Measurements from ENCODE around the gene BLM. TPM values are rescaled to one million over a fixed set of nuclear protein-coding genes. Genes with fewer than 3 reads are reported as not detected.

Gene BLM
- total RNA-seq, 1 donor from 2014 or later = 64.3 TPM

DNA sequence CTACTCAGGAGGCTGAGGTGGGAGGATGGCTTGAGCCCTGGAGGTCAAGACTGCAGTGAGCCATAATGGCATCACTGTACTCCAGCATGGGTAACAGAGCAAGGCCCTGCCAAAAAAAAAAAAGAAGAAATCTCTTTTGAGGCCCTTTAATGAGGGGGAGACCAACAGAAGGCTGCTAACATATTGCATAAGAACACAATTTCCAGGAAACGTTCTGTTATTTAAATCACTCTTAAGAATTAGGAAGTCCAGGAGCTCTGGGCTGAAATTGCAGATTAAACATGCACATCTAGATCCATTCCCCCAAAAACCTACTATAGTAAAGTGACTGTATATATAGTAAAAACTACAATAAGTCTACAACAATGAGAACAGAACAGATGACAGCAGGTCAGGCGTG is 16.1 kb upstream of the BLM start:
- no peaks in the 10 kb centered on the region for H3K27me3 Mint-ChIP-seq (ENCODE audit: insufficient read depth)
- peaks cover 19% of the 10 kb centered on the region for H3K36me3 Mint-ChIP-seq (ENCODE audit: low read depth)
- intact Hi-C loops (cut with micrococcal nuclease) = no loop called here
- H3K4me3 Mint-ChIP-seq = no peak overlapping the region
- no peak overlapping the region for H3K27ac Mint-ChIP-seq
- H3K4me1 Mint-ChIP-seq (ENCODE audit: low read depth) = peaks cover 23% of the 10 kb centered on the region
- H3K9me3 Mint-ChIP-seq = peaks cover 18% of the 10 kb centered on the region
- no peak for DNase-seq (ENCODE audit: low spot score)

DNA sequence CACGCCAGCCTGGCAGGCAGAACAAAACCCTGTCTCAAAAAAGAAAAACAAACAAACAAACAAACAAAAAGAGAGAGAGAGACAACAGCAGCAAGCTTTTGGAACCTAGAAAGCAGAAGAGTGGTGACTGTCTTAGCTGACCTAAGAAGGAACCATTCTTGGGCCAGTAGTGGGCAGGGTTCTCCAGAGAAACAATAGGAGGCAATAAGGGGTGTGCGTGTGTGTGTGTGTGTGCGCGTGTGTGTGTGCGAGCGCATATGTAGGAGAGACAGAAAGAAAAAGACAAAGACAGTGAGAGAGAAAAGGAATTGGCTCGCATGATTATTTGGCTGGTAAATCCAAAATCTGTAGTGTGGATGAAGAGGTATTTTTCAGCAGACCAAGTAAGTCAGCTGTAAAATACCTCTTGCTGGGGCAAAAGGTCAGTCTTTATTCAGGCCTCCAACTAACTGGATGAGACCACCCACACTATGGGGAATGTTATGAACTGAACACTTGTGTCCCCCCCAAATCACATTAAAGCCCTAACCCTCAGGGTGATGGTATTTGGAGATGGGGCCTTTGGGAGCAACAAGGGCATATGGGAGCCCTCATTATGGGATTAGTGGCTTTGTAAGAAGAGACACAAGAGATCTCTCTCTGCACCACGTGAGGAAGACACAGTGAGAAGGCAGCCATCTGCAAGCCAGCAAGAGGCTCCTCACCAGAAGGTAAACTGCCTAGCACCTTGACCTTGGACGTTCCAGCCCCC is 15.1 kb upstream of the BLM start:
- Mint-ChIP-seq H3K4me3 (no peak overlapping the region), H3K27ac (no peak overlapping the region), H3K27me3 (ENCODE audit: insufficient read depth) (no peaks in the 10 kb centered on the region), H3K36me3 (ENCODE audit: low read depth) (peaks cover 21% of the 10 kb centered on the region), H3K9me3 (peaks cover 18% of the 10 kb centered on the region), H3K4me1 (ENCODE audit: low read depth) (peaks cover 15% of the 10 kb centered on the region)
- DNase-seq (ENCODE audit: low spot score) = no peak
- intact Hi-C loops (cut with micrococcal nuclease) = no loop called here

DNA sequence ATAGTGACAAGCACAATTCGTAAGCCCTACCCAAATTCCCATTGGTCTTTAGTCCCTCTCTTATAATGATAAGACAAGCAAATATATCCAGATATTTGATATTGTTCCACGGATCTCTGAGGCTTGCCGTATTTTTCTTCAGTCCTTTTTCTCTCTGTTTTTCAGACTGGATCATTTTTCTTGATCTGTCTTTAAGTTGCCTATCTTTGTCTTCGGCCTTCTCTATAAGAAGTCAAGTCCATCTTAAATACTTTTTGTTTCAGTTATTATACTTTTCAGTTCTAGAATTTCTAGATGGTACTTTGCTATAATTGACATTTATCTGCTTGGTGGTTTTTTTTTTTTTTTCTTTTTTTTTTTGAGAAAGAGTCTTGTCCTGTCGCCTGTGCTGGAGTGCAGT is 13.7 kb upstream of the BLM start:
- Mint-ChIP-seq H3K4me3 (no peak overlapping the region), H3K4me1 (ENCODE audit: low read depth) (peaks cover 9% of the 10 kb centered on the region), H3K9me3 (peaks cover 18% of the 10 kb centered on the region), H3K27me3 (ENCODE audit: insufficient read depth) (no peaks in the 10 kb centered on the region), H3K36me3 (ENCODE audit: low read depth) (peaks cover 21% of the 10 kb centered on the region), H3K27ac (no peak overlapping the region)
- intact Hi-C loops (cut with micrococcal nuclease) = no loop called here
- DNase-seq (ENCODE audit: low spot score) = no peak

DNA sequence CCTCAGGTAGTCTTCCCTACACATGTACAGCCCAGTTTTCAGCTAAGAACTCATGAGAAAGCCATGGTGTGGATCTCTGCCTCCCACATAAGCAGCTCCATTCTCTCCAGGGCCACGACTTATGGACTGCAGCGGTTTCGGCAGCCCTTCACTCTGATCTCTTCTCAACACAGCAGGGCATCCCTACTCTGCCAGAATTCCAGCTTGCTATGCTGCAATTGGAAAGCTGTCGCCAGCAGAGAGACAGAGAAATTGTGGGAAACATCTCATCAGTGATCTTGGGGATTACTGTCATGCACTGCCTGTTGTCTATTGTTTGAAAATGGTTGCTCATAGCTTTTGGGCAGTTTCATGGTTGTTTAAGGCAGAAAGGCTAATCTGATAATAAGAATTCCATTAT is 11.9 kb upstream of the BLM start:
- Mint-ChIP-seq H3K27me3 (ENCODE audit: insufficient read depth) (no peaks in the 10 kb centered on the region), H3K36me3 (ENCODE audit: low read depth) (peaks cover 19% of the 10 kb centered on the region), H3K4me1 (ENCODE audit: low read depth) (no peaks in the 10 kb centered on the region), H3K4me3 (no peak overlapping the region), H3K27ac (no peak overlapping the region), H3K9me3 (peaks cover 18% of the 10 kb centered on the region)
- DNase-seq (ENCODE audit: low spot score) = no peak
- intact Hi-C loops (cut with micrococcal nuclease) = no loop called here

DNA sequence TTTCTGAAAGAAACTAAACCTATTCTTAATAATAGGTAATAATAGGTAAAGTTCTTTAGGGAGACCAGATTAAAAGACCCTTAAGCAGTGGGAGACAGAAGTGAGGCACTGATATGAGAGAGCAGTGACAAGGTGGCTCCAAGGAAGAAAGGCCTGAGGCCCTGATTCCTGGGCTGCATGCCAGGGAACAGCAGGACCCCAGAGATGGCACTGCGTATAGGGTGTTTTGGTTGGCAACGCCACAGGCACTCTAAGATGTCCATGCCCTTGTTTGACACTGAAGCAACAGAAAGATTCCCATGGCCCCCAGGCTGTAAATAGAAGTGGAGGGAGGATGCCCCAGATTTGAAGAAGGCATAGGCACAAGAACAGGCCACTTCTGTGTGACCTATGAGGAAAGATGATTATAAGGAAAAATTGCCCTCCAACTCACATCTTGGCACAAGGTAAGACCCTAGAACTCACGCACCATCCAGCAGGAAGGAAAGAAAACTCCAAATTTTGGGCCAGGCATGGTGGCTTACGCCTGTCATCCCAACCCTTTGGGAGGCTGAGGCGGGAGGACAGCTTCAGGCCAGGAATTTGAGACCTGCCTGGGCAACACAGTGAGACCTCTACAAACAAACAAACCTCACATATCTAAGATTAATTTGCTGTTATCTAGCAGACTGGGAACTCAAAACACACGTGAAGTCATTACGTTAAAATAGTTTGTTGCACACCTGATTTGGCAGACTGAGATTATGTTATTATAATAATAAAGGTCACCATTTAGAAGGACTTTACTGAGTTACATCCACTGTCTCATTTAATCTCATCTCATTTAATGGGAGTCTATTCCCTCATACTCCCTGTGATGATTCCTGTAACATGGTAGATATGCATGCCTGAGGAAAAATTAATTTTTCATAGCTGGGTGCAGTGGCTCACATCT is 10.5 kb upstream of the BLM start:
- Mint-ChIP-seq H3K4me3 (no peak overlapping the region), H3K27ac (no peak overlapping the region), H3K9me3 (peaks cover 17% of the 10 kb centered on the region), H3K4me1 (ENCODE audit: low read depth) (peaks cover 11% of the 10 kb centered on the region), H3K27me3 (ENCODE audit: insufficient read depth) (no peaks in the 10 kb centered on the region), H3K36me3 (ENCODE audit: low read depth) (peaks cover 20% of the 10 kb centered on the region)
- DNase-seq (ENCODE audit: low spot score) = no peak
- intact Hi-C loops (cut with micrococcal nuclease) = no loop called here

DNA sequence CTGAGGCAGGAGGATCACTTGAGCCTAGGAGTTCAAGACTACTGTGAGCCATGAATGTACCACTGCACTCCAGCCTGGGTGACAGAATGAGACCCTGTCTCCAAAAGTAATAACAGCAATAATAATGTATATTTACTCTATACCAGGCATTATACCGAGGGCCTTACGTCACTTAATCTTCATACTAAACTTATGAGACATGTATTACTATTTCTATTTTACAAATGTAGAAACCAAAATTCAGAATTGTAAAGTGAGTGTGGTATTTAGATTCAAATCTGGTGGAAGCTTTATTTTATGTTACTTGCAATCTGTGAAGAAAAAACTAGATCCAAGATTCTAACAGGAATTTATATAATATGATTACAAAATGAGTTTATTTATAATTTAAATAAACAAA is 9.7 kb upstream of the BLM start:
- Mint-ChIP-seq H3K27ac (no peak overlapping the region), H3K27me3 (ENCODE audit: insufficient read depth) (no peaks in the 10 kb centered on the region), H3K9me3 (peaks cover 12% of the 10 kb centered on the region), H3K4me3 (no peak overlapping the region), H3K4me1 (ENCODE audit: low read depth) (peaks cover 16% of the 10 kb centered on the region), H3K36me3 (ENCODE audit: low read depth) (peaks cover 21% of the 10 kb centered on the region)
- intact Hi-C loops (cut with micrococcal nuclease) = no loop called here
- DNase-seq (ENCODE audit: low spot score) = no peak

DNA sequence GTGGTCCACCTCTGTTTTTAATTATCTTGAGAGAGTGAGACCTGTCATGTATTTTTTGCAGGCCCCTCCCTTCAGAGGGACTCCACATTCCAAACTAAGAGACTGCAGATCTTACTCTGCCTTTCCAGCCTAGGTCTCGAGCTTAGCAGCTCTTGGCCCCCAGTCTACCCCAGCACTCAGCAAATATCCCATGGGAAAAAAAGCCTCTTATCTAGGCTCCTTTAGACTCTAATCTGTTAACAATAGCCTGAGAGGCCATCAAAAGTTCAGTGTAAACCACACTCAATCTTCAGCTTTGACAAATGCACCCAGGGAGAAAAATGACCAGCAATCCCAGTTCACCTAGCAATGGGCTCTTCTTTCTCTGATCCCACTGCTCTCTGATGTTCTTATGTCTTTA is 8.6 kb upstream of the BLM start:
- Mint-ChIP-seq H3K27me3 (ENCODE audit: insufficient read depth) (no peaks in the 10 kb centered on the region), H3K9me3 (peaks cover 1% of the 10 kb centered on the region), H3K4me3 (no peak overlapping the region), H3K36me3 (ENCODE audit: low read depth) (peaks cover 19% of the 10 kb centered on the region), H3K27ac (no peak overlapping the region), H3K4me1 (ENCODE audit: low read depth) (peaks cover 16% of the 10 kb centered on the region)
- intact Hi-C loops (cut with micrococcal nuclease) = no loop called here
- DNase-seq (ENCODE audit: low spot score) = no peak

DNA sequence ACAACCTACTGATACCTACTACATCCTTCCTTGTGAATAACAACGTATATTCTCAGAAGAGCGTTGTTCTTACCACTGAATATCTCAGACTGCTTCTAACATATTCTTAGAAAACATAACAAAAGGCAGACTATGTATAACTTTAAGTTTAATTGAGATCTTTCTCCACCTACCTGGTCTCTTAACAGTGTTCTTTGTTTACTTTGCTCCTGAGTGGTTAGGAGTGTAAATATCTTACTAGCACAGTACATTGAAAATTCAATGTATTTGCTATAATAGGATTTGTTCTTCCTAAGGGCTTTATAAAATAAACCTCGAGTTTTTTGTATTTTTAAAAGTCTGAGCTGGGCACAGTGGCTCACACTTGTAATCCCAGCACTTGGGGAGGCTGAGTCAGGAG is 7.9 kb upstream of the BLM start:
- Mint-ChIP-seq H3K9me3 (no peaks in the 10 kb centered on the region), H3K4me1 (ENCODE audit: low read depth) (peaks cover 16% of the 10 kb centered on the region)

DNA sequence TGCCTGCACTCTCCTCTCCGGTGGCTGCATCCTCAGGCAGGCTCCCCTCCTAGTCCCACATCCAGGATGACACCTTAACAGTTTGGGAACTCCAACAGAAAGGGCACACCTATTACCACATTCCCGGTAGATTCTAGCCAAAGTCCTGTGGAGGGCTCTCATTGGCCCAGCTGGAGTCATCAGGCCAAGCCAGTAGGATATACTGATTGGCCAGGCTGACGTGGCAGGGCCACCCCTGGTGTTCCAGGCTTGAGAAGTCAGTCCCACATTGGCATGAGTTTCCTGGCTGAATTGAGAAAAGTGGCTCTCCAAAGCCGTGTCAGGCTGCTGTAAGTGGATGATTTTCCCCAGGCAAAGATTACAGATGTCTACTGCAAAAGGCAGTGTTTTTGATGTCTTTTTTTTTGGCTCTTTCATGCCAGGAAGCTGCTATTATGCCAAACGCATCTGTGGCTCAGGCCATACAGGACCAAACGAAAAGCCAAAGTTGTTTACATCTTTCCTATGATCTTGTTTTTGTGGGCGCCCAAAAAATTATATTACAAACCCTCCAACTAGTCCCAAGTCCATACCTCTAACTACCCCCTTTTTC is 6.6 kb upstream of the BLM start:
- no peaks in the 10 kb centered on the region for H3K9me3 Mint-ChIP-seq
- peaks cover 16% of the 10 kb centered on the region for H3K4me1 Mint-ChIP-seq (ENCODE audit: low read depth)
- H3K27me3 Mint-ChIP-seq (ENCODE audit: insufficient read depth) = no peaks in the 10 kb centered on the region
- no peak overlapping the region for H3K27ac Mint-ChIP-seq
- DNase-seq (ENCODE audit: low spot score) = no peak
- peaks cover 13% of the 10 kb centered on the region for H3K36me3 Mint-ChIP-seq (ENCODE audit: low read depth)
- intact Hi-C loops (cut with micrococcal nuclease) = loop anchor here (10.0 kb wide), 1 partner anchor 1466 kb away; the partner anchor contains the start of gene FANCI
- H3K4me3 Mint-ChIP-seq = no peak overlapping the region

More for the DNA sequence above, 7.9 kb upstream of the BLM start:
- H3K4me3 Mint-ChIP-seq = no peak overlapping the region
- H3K36me3 Mint-ChIP-seq (ENCODE audit: low read depth) = peaks cover 19% of the 10 kb centered on the region
- no peaks in the 10 kb centered on the region for H3K27me3 Mint-ChIP-seq (ENCODE audit: insufficient read depth)
- intact Hi-C loops (cut with micrococcal nuclease) = no loop called here
- no peak for DNase-seq (ENCODE audit: low spot score)
- no peak overlapping the region for H3K27ac Mint-ChIP-seq

DNA sequence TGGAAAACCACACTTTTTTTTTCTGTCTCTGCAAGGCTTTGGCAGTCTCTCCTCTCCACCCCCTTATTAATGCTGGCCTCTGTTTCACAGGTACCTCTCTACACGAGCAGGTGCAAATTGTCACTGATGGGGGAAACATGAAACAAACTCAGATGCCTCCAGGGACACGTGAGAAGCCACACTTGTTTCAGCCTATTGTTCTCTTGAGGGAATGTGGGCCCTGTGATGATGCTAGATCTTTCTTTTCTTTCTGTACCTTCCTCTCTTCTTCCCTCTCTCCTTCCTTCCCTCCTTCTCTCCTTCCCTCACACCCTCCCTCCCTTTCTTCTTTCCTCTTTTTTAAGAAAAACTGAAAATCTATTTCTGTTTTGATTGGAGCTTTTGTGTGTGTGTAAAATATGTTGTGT is 5.7 kb upstream of the BLM start:
- Mint-ChIP-seq H3K4me1 (ENCODE audit: low read depth) (peaks cover 24% of the 10 kb centered on the region), H3K4me3 (no peak overlapping the region), H3K27ac (no peak overlapping the region), H3K27me3 (ENCODE audit: insufficient read depth) (no peaks in the 10 kb centered on the region), H3K36me3 (ENCODE audit: low read depth) (peaks cover 11% of the 10 kb centered on the region), H3K9me3 (no peaks in the 10 kb centered on the region)
- no peak for DNase-seq (ENCODE audit: low spot score)
- intact Hi-C loops (cut with micrococcal nuclease) = loop anchor here (10.0 kb wide), 1 partner anchor 1467 kb away; the partner anchor contains the start of gene FANCI

DNA sequence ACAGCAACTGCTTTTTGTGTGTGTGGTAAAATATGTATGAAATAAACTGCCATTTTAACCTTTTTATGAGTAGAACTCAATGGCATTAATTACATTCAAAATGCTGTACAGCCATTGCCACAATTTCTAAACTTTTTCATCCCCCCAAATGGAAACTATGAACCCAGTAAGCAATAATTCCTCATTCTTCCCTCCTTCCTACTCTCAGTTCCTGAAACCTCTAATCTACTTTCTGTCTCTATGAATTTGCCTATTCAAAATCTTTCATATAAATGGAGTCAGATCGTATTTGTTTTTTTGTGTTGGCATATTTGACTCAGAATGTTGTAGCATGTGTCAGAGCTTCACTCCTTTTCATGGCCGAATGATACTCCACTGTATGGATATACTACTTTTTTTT is 5.3 kb upstream of the BLM start:
- intact Hi-C loops (cut with micrococcal nuclease) = loop anchor here (10.0 kb wide), 1 partner anchor 1467 kb away; the partner anchor contains the start of gene FANCI

DNA sequence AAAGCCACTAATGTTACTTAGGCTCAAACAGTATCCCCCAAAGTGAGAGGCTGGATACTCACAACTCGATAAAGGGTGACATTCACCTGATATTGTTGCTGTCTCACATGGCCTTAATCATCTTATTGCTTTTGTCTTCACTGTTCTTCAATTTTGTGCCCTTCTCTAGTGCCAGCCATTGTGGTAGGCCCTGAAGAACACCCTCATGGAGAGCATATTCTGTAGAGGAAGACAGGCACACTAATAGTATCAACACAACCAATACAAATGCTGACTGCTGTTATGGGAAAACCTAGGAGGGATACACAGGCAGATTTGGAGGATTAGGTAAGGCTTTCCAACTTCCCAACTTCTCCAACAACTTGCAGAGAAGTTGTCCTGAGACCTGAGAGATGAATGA is 4.1 kb upstream of the BLM start:
- no peak for DNase-seq (ENCODE audit: low spot score)
- Mint-ChIP-seq H3K36me3 (ENCODE audit: low read depth) (peaks cover 12% of the 10 kb centered on the region), H3K27ac (no peak overlapping the region)

More for the DNA sequence above, 5.3 kb upstream of the BLM start:
- Mint-ChIP-seq H3K27ac (no peak overlapping the region), H3K4me1 (ENCODE audit: low read depth) (peaks cover 28% of the 10 kb centered on the region), H3K36me3 (ENCODE audit: low read depth) (peaks cover 11% of the 10 kb centered on the region), H3K27me3 (ENCODE audit: insufficient read depth) (no peaks in the 10 kb centered on the region), H3K4me3 (no peak overlapping the region), H3K9me3 (no peaks in the 10 kb centered on the region)
- DNase-seq (ENCODE audit: low spot score) = no peak

More for the DNA sequence above, 4.1 kb upstream of the BLM start:
- Mint-ChIP-seq H3K9me3 (no peaks in the 10 kb centered on the region), H3K4me3 (no peak overlapping the region), H3K27me3 (ENCODE audit: insufficient read depth) (no peaks in the 10 kb centered on the region), H3K4me1 (ENCODE audit: low read depth) (peaks cover 33% of the 10 kb centered on the region)
- intact Hi-C loops (cut with micrococcal nuclease) = loop anchor here (10.0 kb wide), 1 partner anchor 1468 kb away; the partner anchor contains the start of gene FANCI

Measured in activated T-helper 1 cell treated with anti-CD3 and anti-CD28 coated beads, Interleukin-12 subunit alpha, Interleukin-12 subunit beta, Interleukin-2, Interleukin-4 antibody, amounts not matched to agents 30 ng/mL and 10 ng/mL and 1 ng/mL, durations not matched to agents 14 hours and 24 hours and 36 hours (primary cell).